Transverse colon (tissue), 4 donors: ENCODE measurements around the gene FBL.

Source experiments
- EP300 ChIP-seq: sonication (generic); formaldehyde crosslinking; IDR thresholded peaks from one replicate; pipeline ENCODE4 v1.6.1; 2017; ENCODE audit warnings: antibody characterized with exemption, low read depth
- POLR2A ChIP-seq: fragments of 450-650 bp; IDR thresholded peaks from one replicate; pipeline ENCODE4 v1.6.1; 2016; ENCODE audit warnings: antibody characterized with exemption, mild to moderate bottlenecking, moderate library complexity
- POLR2AphosphoS5 ChIP-seq, 3 donors: sonication (generic); formaldehyde crosslinking; IDR thresholded peaks; one replicate each; pipeline ENCODE4 v1.6.1; 2016; ENCODE audit warnings: antibody characterized with exemption in 3 of 3
- TF ChIP-seq, protein P1 (sequence below), 5 experiments: fragments of 200-600 bp in 3 of 5; fragments of 450-650 bp in 2 of 5; sonication (generic) in 3 of 5; IDR thresholded peaks; 1 replicate in 2 of 5; 2 replicates in 3 of 5; pipeline ENCODE4 v1.5.1; 2016 to 2017; ENCODE audit warnings: antibody characterized with exemption in 5 of 5, inconsistent platforms in 3 of 5, mild to moderate bottlenecking in 2 of 5, moderate library complexity in 1 of 5

DNA sequence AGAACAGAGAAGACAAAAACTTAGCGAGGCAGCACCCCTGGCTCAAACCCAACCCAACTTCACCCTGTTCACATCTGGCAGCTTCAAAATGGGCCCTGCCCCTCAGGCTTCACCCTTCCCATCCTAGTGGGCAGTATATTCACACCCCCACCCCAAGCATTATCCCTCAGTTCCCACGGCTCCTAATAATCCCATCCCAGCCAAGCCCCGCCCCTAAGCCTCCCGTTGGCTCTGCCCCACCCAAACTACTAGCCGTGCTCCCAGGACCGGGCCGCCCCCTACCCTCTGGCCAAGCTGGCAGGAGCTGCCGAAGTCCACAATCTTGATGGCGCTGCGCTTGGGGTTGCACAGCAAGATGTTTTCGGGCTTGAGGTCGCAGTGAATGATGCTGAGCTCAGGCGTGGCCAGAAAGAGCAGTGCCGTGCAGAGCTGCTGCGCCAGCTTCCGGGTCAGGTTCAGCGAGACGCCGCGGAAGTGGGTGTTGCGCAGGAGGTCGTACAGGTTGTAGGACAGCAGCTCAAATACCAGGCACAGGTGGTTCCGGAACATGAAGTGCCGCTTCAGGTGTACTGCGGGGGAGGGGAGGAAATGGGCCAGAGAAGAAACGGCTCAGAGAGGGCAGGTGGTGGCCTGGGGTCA is 18.0 kb downstream of the FBL start:
- TF ChIP-seq, protein P1, sequence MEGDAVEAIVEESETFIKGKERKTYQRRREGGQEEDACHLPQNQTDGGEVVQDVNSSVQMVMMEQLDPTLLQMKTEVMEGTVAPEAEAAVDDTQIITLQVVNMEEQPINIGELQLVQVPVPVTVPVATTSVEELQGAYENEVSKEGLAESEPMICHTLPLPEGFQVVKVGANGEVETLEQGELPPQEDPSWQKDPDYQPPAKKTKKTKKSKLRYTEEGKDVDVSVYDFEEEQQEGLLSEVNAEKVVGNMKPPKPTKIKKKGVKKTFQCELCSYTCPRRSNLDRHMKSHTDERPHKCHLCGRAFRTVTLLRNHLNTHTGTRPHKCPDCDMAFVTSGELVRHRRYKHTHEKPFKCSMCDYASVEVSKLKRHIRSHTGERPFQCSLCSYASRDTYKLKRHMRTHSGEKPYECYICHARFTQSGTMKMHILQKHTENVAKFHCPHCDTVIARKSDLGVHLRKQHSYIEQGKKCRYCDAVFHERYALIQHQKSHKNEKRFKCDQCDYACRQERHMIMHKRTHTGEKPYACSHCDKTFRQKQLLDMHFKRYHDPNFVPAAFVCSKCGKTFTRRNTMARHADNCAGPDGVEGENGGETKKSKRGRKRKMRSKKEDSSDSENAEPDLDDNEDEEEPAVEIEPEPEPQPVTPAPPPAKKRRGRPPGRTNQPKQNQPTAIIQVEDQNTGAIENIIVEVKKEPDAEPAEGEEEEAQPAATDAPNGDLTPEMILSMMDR (IDR thresholded peaks at IDR 0.05): no peak
- TF ChIP-seq POLR2A (no peak), EP300 (no peak), POLR2AphosphoS5 (IDR thresholded peaks at IDR 0.05) (no peak)
